ENCODE results near the gene ZNF2.

Gene ZNF2

DNA sequence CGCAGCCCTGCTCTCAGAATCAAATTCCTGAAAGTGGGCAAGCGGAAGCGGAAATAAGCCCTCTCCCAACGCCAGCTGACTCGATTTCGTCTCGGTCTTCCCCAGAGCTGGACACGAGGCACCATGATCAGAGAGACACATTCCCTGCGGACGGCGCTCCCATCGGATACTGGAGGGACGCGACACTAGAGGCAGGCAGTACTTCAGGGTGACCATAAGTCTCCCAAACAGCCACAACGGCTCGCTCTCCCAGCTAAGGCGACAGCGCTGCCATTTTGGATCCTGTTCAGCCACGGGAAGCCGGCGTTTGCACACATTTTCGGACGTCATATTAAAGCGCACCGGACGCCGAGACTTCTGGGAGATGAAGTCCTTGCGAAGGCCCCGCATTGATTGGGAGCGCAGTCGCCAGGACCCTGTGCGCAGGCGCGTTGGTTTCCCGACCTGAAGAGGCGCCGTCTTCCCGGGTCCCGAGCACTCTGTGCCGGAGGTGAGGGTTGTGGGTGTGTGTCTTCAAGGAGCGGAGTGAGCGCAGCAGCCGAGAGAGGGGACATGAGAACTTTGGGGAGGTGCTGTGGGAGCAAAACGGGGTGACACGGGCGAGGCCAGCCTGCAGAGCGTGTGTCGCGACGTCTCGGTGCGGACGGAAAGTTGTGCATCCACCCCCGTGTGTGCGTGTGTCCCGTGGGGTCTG lies at the start of gene ZNF2:
ZNF2 (plus strand) TSS at position 439 of the 694 bp plus-strand sequence. CDS start 10,418 bp downstream, outside the sequence.
- DNase-seq: peak; percentile 83 to 98 (median 96)

DNA sequence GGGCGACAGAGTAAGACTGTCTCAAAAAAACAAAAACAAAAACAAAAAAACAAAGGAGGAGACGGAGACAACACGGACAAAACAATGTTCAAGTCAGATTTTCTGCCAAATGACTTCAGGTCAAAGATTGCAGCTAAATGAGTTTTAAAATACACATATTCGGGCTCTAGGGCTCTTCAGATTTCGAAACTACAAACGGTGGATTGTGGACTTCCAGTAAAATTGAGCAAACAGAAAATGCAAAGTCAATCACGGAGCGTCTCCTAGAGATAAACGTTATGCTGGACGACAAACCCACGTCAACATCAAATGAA lies 44.6 kb upstream of the ZNF2 start:
- peak in 1 of 14 donors; percentile 26 for DNase-seq

- peak; percentile 5 to 84 (median 76) for DNase-seq
Observed at GRCh38 chr2:95121407-95122196, 44.0 kb upstream of the ZNF2 start, which contains the start of gene MRPS5. Gene MRPS5, minus strand, starts transcription at chr2:95121808. Its CDS starts 17 bp downstream, at chr2:95121791.

DNA sequence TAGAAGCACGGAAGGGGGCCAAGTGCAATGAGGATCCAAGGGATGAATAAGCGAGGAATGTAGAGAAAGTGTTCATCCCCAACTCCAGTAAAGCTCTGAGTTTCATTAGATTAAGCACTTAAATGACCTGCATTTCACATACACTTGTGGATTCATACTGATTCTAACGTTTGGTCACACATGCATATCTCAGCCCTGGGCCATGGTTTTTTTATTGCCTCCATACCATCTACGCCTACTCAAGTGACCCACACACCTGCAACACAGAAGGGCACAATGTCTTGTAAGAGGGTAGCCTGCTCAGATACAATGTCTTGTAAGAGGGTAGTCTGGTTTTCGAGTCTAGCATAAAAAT lies 43.4 kb upstream of the ZNF2 start:
- DNase-seq: no peak

DNA sequence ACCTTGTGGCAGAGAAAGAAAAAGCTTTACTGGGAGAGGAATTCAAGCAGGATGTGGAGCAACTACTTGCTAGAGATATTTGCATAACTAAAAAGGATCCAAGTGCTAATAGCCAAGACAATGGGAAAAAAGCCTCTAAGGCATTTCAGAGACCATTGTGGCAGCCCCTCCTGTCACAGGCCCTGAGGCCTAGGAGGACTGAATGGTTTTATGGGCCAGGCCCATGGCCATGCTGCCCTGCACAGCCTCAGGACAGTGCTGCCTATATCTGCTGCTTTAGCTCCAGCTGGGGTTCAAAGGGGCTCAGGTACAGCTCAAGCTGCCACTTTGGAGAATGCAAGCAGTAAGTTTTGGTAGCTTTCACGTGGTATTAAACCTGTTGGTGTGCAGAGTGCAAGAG lies 26.9 kb upstream of the ZNF2 start:
- DNase-seq: no peak

GRCh38 chr2:95143838-95144237 lies 21.8 kb upstream of the ZNF2 start:
- no peak for DNase-seq

GRCh38 chr2:95149397-95149984 lies 16.1 kb upstream of the ZNF2 start:
- DNase-seq: no peak

DNA sequence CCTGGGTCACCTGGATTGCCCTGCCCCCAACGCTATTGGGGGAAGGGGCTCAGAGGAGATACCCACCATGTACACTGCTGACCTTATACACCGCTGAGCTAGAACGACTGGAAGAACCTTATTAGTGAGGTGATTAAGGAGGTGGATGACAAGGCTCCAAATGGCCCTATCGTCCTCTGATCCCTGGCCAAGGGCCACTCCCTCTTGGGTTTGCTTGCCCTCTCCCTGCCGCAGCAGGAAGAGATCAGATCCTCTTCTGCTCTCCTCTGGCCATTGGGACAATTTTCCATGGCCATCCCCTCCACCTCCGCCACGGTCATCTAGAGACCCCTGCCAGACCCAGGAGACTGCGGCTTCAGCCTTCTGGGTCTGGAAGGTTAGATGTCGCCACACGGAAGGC lies 7.2 kb upstream of the ZNF2 start:
- no peak for DNase-seq

DNA sequence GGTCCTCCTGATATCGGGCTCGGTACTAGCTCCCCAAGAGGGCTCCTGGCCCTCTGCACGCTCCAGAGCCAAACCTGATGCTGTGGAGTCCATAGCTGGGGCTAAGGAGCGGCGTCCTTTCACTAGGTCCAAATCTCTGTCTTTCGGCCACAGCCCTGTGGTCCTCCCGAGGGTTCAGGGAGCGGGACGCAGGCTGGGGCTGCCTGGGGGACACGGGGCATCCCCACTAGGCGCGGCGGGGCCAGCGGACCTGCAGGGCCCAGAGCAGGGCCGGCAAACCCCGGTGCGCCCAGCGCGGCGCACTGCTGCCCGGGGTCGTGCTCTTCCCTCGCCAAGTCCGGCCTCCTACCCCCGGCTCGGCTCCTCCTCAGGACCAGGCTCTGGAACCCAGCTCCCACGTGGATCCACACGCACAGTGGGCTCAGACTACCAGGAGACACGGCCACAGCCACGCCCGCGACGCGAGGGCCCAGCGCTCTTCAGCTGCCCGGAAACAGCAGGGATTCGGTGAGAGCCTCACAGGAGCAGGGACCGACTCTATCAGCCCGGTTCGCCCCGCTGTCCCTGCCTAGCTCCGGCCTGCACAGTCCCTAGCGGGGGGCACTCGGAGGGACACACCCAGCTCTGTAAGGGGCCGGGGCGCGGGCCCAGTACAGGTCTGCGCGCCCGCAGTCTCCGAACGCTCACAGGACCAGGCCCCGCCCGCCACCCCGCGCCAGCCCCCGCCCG lies 6.6 kb upstream of the ZNF2 start:
- peak in 10 of 14 donors; percentile 12 to 72 (median 44) for DNase-seq

DNA sequence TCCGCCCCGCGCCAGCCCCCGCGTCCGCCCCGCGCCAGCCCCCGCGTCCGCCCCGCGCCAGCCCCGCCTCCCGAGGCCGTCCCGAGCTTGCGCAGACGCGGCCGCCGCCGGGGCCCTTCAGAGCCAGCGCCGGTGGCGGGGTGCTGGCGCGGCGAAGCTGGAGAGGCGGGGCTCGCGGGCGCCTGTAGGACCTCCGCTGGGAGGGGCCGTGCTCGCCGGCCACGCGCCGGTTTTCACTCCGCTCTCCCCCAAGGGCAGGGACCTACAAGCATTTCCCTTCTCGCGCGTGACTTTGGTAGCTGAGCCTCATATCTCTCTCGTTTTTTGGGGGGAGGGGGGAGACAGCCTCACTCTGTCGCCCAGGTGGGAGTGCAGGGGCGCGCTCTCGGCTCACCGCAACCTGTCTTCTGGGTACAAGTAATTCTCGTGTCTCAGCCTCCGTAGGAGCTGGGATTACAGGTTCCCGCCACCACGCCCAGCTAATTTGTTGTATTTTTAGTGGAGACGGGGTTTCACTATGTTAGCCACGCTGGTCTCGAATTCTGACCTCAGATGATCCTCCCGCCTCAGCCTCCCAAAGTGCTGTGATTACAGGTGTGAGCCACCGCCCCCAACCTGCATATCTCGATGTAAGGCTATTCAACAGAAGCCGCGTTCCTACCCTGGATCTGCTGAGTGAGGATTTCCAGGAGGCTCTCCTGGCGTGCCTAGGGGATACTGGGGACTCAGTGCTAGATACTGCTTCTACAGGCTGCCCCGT lies 5.7 kb upstream of the ZNF2 start, which contains the start of gene ZNF514:
ZNF514 (minus strand) TSS at position 159 of the 760 bp plus-strand sequence. CDS start 6,595 bp downstream, outside the sequence.
- DNase-seq: peak in 13 of 14 donors; percentile 9 to 79 (median 47)

- no peak for DNase-seq
Observed at GRCh38 chr2:95165030-95165370, 609 bp upstream of the ZNF2 start.

DNA sequence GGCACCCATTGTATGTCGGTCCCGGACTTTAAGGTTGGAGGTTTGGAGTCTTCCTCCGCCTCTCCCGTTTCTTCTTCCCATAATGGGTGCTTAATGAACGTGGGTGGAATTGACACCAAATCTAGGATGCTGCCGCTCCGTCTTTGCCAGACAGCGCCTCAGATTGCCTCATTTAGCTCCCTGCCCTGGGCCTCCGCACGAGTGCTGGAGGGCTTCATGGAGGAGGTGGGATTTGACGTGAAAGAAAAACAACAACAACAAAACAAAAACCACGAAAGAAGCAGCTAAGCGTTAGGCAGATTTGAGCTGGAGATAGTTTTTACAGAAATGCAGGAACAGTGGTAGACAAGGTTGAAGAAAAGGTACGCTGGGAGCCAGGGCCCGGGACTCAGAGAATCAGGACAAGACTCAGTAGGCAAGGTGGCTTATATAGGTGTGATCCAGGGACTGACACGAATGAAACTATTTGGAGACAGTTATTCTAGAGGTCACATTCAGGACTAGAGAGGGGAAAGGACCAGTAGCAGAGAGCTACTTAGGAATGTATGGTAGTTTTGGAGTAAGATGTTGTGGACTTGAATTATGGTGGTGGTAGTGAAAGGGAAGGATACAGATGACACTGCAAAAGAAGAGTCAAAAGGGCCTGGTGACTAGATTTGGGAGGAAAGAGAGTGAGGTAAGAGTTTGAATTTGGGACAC lies 605 bp downstream of the ZNF2 start:
- peak in 1 of 14 donors; percentile 39 for DNase-seq

DNA sequence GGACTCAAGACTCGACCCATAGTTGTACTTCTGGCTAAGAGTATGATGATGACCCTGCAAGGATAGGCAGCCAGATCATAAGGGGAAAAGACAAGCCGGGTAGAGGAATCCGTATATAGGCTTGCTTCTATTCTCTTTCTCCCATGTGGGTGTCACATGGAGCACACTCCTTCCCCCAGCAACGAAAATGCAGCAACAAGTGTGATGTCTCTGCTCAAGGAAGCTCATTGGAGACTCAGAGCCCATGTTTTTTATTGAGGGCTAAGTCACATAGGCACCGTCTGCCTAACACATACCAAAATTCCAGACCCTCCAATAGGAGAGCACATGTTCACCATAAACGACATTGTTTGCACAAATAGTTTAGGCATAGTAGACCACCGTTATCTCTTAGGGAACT lies 6.3 kb downstream of the ZNF2 start:
- no peak for DNase-seq

DNA sequence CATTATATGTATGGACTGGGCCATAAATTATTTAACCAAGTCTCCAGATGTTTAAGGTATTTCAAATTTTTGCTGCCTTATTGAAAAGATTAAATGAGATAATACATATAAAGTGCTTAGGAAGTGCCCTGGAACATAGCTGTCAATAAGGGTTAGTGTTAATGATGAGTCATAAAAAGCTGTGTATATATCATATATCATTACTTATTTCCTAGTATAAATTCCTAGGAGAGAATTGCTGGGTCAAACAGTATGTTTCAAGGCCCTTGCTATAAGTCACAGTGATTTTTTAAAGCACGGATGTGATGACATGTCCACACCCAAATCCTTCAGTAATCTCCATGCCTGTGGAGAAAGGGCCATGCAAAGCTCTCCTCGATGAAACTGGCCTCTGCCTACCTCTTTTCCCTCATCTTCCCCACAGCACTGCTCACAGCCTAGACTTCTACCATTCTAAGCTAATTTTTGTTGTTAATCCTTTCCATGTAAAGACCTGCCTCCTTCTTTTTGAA lies 8.5 kb downstream of the ZNF2 start:
- no peak for DNase-seq

- DNase-seq: no peak
Observed at GRCh38 chr2:95179451-95179850, 13.8 kb downstream of the ZNF2 start.

- no peak for DNase-seq
Observed at GRCh38 chr2:95181774-95182173, 16.2 kb downstream of the ZNF2 start.

DNA sequence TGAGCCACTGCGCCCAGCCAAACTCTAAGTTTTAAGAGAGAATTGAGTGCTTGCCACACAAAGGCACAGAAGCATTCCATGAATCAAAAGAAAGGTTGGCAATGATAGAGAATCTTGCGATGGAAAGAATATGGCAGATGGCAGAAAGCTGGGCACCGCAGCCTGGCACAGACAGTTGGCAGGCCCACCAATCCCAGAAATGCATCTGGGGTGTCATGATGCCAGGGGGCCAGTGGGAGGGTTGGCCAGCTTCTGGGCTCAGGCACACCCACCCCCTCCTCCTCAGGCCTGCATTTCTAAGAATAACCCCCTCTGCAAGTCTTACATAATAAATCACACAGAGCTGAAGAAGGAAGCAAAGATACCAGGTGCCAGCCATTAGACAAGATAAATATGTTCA lies 19.6 kb downstream of the ZNF2 start:
- no peak for DNase-seq

- no peak for DNase-seq
Observed at GRCh38 chr2:95185973-95186372, 20.4 kb downstream of the ZNF2 start.

GRCh38 chr2:95192956-95193355 lies 27.3 kb downstream of the ZNF2 start:
- peak in 8 of 14 donors; percentile 2 to 20 (median 4) for DNase-seq

DNA sequence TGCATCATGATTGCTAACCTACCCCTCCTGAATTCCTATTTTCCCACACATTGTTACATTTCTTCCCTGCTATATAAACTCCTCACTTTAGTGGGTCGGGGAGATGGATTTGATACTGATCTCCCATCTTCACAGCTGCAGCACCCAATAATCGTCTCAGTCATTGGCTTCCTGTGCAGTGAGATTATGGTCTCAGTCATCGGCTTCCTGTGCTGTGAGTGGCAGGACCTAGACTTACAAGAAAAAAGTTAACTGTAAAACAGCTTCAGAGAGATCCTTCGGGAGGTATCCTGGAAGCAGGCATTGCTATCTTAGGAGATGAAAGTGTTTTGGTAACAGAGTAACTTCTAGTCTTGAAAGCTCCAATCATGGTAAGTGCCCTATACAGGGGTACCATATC lies 38.3 kb downstream of the ZNF2 start:
- DNase-seq: no peak

- DNase-seq: no peak
Observed at GRCh38 chr2:95204396-95204795, 38.8 kb downstream of the ZNF2 start.

Measured in C1 segment of cervical spinal cord (tissue), 14 donors.